Measurements from ENCODE around the gene SVEP1. TPM values are rescaled to one million over a fixed set of nuclear protein-coding genes. Genes with fewer than 3 reads are reported as not detected.
A peak's percentile ranks its signal among the peaks of the same experiment; 100 is the strongest.
"Not testable (repeated sequence)": the region's sequence is repeated elsewhere in the genome, so short reads cannot be mapped to it uniquely, and the experiment has no call there.

SVEP1 gene
- 6.7 TPM for total RNA-seq
- long read RNA-seq, partial matches to known transcripts = 2 of 4 reads
- long read RNA-seq, other reads (novel, unspliced or antisense) = 1 of 4 reads

GRCh38 chr9:110579034-110579861 lies at the start of gene SVEP1:
SVEP1 (minus strand) TSS chr9:110579741; CDS start chr9:110579543, 198 bp downstream.
- intact Hi-C loops (cut with DNase I) = no loop called here
- peak; percentile 79 for DNase-seq (ENCODE audit: low spot score)

- DNase-seq (ENCODE audit: low spot score) = no peak
- intact Hi-C loops (cut with DNase I) = loop anchor here (10.0 kb wide), 1 partner anchor 441 kb away; no protein-coding TSS in a partner anchor
Observed at GRCh38 chr9:110626101-110626829, 46.7 kb upstream of the SVEP1 start.

- no peak for DNase-seq (ENCODE audit: low spot score)
- intact Hi-C loops (cut with DNase I) = loop anchor here (5.0 to 10.0 kb wide), 2 partner anchors 171 to 439 kb away; no protein-coding TSS in a partner anchor
Observed at GRCh38 chr9:110623462-110624025, 44.0 kb upstream of the SVEP1 start.

GRCh38 chr9:110622368-110622767 lies 42.8 kb upstream of the SVEP1 start:
- intact Hi-C loops (cut with DNase I) = loop anchor here (5.0 to 10.0 kb wide), 2 partner anchors 170 to 438 kb away; no protein-coding TSS in a partner anchor
- DNase-seq (ENCODE audit: low spot score) = no peak

GRCh38 chr9:110620726-110621125 lies 41.2 kb upstream of the SVEP1 start:
- intact Hi-C loops (cut with DNase I) = loop anchor here (5.0 to 10.0 kb wide), 2 partner anchors 168 to 436 kb away; no protein-coding TSS in a partner anchor
- no peak for DNase-seq (ENCODE audit: low spot score)

GRCh38 chr9:110619831-110620230 lies 40.3 kb upstream of the SVEP1 start:
- DNase-seq (ENCODE audit: low spot score) = no peak
- intact Hi-C loops (cut with DNase I) = loop anchor here (5.0 to 10.0 kb wide), 2 partner anchors 168 to 435 kb away; no protein-coding TSS in a partner anchor

- DNase-seq (ENCODE audit: low spot score) = no peak
- intact Hi-C loops (cut with DNase I) = no loop called here
Observed at GRCh38 chr9:110615498-110615897, 36.0 kb upstream of the SVEP1 start.

- DNase-seq (ENCODE audit: low spot score); intact Hi-C loops (cut with DNase I): not testable (repeated sequence)
Observed at GRCh38 chr9:110614576-110614975, 35.0 kb upstream of the SVEP1 start.

- no peak for DNase-seq (ENCODE audit: low spot score)
- intact Hi-C loops (cut with DNase I) = no loop called here
Observed at GRCh38 chr9:110606179-110606790, 26.7 kb upstream of the SVEP1 start.

- intact Hi-C loops (cut with DNase I) = no loop called here
- DNase-seq (ENCODE audit: low spot score) = no peak
Observed at GRCh38 chr9:110605565-110605964, 26.0 kb upstream of the SVEP1 start.

GRCh38 chr9:110604171-110604601 lies 24.6 kb upstream of the SVEP1 start:
- no peak for DNase-seq (ENCODE audit: low spot score)
- intact Hi-C loops (cut with DNase I) = no loop called here

GRCh38 chr9:110602281-110602680 lies 22.7 kb upstream of the SVEP1 start:
- no peak for DNase-seq (ENCODE audit: low spot score)
- intact Hi-C loops (cut with DNase I) = no loop called here

- no peak for DNase-seq (ENCODE audit: low spot score)
- intact Hi-C loops (cut with DNase I) = no loop called here
Observed at GRCh38 chr9:110601098-110601497, 21.6 kb upstream of the SVEP1 start.

GRCh38 chr9:110599468-110599867 lies 19.9 kb upstream of the SVEP1 start:
- intact Hi-C loops (cut with DNase I) = no loop called here
- no peak for DNase-seq (ENCODE audit: low spot score)

GRCh38 chr9:110592044-110592830 lies 12.7 kb upstream of the SVEP1 start:
- no peak for DNase-seq (ENCODE audit: low spot score)
- intact Hi-C loops (cut with DNase I) = no loop called here

- no peak for DNase-seq (ENCODE audit: low spot score)
- intact Hi-C loops (cut with DNase I) = no loop called here
Observed at GRCh38 chr9:110591526-110591925, 12.0 kb upstream of the SVEP1 start.

- DNase-seq (ENCODE audit: low spot score) = no peak
- intact Hi-C loops (cut with DNase I) = no loop called here
Observed at GRCh38 chr9:110590816-110591215, 11.3 kb upstream of the SVEP1 start.

GRCh38 chr9:110588296-110588695 lies 8.8 kb upstream of the SVEP1 start:
- intact Hi-C loops (cut with DNase I) = loop anchor here (10.0 kb wide), 1 partner anchor 133 kb away; no protein-coding TSS in a partner anchor
- DNase-seq (ENCODE audit: low spot score) = no peak

- no peak for DNase-seq (ENCODE audit: low spot score)
- intact Hi-C loops (cut with DNase I) = loop anchor here (10.0 kb wide), 1 partner anchor 128 kb away; no protein-coding TSS in a partner anchor
Observed at GRCh38 chr9:110583237-110583636, 3.7 kb upstream of the SVEP1 start.

All from cardiac septum (tissue), 1 donor.